Measurements from ENCODE around the gene HMCN2.
A peak's percentile ranks its signal among the peaks of the same experiment; 100 is the strongest.

Gene HMCN2

DNA sequence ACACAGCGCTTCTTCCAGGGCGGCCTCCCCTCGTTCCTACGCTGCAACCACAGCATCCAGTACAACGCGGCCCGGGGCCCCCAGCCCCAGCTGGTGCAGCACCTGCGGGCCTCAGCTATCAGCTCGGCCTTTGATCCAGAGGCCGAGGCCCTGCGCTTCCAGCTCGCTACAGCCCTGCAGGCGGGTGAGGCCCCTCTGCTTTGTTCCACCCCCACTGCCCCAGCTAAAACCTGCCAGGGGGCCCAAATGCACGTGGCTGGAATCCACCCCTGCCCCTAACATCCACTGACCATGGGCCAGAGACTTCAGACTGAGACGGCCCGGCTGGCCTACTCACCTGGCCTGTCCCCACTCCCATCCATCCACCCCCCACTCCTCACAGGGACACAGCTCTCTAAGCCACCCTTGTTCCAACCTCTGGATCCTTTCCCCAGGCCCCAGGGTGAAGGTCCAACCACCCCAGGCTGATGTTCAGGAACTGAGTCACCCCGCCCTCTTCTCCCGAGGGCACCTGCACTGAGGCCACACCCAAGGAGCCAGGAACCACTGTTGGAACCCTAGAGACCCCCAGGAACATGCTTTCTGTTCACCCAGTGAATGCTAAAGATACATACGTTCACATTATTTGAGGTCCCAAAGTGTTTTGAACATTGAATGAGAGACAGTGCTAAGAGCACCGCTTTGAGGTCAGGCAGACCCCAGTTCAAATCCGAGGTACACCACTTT lies 160.3 kb downstream of the HMCN2 start:
- Histone ChIP-seq H3K4me3 (ENCODE audit: low read length in 2 of 2) (no peak overlapping the region), H3K9me3 (ENCODE audit: control insufficient read depth in 2 of 2, low read length in 2 of 2) (no peaks in the 10 kb centered on the region), H3K27me3 (ENCODE audit: control insufficient read depth in 2 of 2, insufficient read depth in 2 of 2, low read length in 2 of 2) (no peaks in the 10 kb centered on the region), H3K36me3 (ENCODE audit: control insufficient read depth in 2 of 2, insufficient read depth in 2 of 2, low read length in 2 of 2) (no peaks in the 10 kb centered on the region), H3K4me1 (ENCODE audit: control insufficient read depth in 2 of 2, insufficient read depth in 2 of 2, low read length in 2 of 2) (peaks cover 6 to 19% of the 10 kb centered on the region in 2 donors), H3K9ac (ENCODE audit: low read depth in 1 of 2, low read length in 2 of 2) (no peak overlapping the region), H3K27ac (ENCODE audit: low read depth in 2 of 2, low read length in 2 of 2) (no peak overlapping the region)

DNA sequence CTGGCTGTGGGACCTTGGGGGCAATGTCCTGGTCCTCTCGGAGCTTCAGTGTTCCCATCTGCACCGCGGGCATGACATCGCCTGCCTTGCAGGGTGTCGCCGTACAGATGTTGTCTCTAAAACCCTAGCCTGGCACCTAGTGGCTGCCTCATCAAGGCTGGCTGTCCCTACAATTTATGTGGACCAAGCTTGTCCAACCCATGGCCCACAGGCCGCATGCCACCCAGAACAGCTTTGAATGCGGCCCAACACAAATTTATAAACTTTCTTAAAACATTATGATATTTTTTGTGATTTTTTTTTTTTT lies 160.9 kb downstream of the HMCN2 start:
- Histone ChIP-seq H3K4me3 (ENCODE audit: low read length in 2 of 2) (no peak overlapping the region), H3K27ac (ENCODE audit: low read depth in 2 of 2, low read length in 2 of 2) (no peak overlapping the region), H3K9ac (ENCODE audit: low read depth in 1 of 2, low read length in 2 of 2) (no peak overlapping the region), H3K4me1 (ENCODE audit: control insufficient read depth in 2 of 2, insufficient read depth in 2 of 2, low read length in 2 of 2) (peaks cover 6 to 19% of the 10 kb centered on the region in 2 donors), H3K27me3 (ENCODE audit: control insufficient read depth in 2 of 2, insufficient read depth in 2 of 2, low read length in 2 of 2) (no peaks in the 10 kb centered on the region), H3K9me3 (ENCODE audit: control insufficient read depth in 2 of 2, low read length in 2 of 2) (no peaks in the 10 kb centered on the region), H3K36me3 (ENCODE audit: control insufficient read depth in 2 of 2, insufficient read depth in 2 of 2, low read length in 2 of 2) (no peaks in the 10 kb centered on the region)

DNA sequence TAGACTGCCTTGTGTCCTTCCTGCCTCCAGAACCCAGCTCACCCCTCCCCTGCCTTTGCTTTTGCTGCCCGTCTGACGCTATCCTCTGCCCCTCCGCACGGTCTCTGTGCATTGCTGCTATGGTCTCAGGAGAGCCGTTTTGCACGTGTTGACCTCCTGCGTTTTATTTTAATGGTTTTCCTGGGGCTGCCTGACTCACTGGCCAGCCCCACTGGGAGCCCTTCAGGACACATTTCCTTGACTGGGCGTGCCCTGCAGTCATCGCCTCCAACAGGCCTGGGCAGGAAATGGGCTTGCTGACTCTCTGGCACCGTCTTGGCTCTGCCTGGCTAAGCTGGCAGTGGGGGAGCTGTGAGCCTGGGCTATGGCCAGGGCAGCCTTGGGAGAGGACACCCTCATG lies 161.3 kb downstream of the HMCN2 start:
- peak overlapping the region in 1 of 2 donors; percentile 34 for H3K27ac ChIP-seq (ENCODE audit: low read depth in 2 of 2, low read length in 2 of 2)
- no peaks in the 10 kb centered on the region for H3K9me3 ChIP-seq (ENCODE audit: control insufficient read depth in 2 of 2, low read length in 2 of 2)
- H3K4me3 ChIP-seq (ENCODE audit: low read length in 2 of 2): no peak overlapping the region
- H3K4me1 ChIP-seq (ENCODE audit: control insufficient read depth in 2 of 2, insufficient read depth in 2 of 2, low read length in 2 of 2): peaks cover 6 to 19% of the 10 kb centered on the region in 2 donors
- H3K9ac ChIP-seq (ENCODE audit: low read depth in 1 of 2, low read length in 2 of 2): no peak overlapping the region
- H3K27me3 ChIP-seq (ENCODE audit: control insufficient read depth in 2 of 2, insufficient read depth in 2 of 2, low read length in 2 of 2): peaks cover 0 to under 1% of the 10 kb centered on the region in 2 donors
- no peaks in the 10 kb centered on the region for H3K36me3 ChIP-seq (ENCODE audit: control insufficient read depth in 2 of 2, insufficient read depth in 2 of 2, low read length in 2 of 2)

DNA sequence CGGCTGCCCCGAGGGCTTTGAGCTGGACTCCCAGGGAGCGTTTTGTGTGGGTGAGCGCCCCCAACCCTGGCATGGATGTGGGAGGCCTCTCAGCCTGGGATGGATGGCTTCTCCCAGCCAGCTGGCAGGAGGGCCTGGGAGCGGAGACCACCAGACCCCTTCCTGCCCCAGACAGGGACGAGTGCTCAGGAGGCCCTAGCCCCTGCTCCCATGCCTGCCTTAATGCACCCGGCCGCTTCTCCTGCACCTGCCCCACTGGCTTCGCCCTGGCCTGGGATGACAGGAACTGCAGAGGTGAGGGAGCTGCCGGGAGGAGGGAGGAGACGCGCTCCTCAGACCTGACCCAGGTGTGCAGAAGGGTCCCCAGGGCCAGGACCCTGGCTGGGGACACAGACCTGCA lies 161.8 kb downstream of the HMCN2 start:
- Histone ChIP-seq H3K4me1 (ENCODE audit: control insufficient read depth in 2 of 2, insufficient read depth in 2 of 2, low read length in 2 of 2) (peaks cover 6 to 19% of the 10 kb centered on the region in 2 donors), H3K4me3 (ENCODE audit: low read length in 2 of 2) (no peak overlapping the region), H3K27ac (ENCODE audit: low read depth in 2 of 2, low read length in 2 of 2) (peak overlapping the region in 1 of 2 donors; percentile 34), H3K36me3 (ENCODE audit: control insufficient read depth in 2 of 2, insufficient read depth in 2 of 2, low read length in 2 of 2) (no peaks in the 10 kb centered on the region), H3K27me3 (ENCODE audit: control insufficient read depth in 2 of 2, insufficient read depth in 2 of 2, low read length in 2 of 2) (peaks cover 1 to 4% of the 10 kb centered on the region in 2 donors), H3K9ac (ENCODE audit: low read depth in 1 of 2, low read length in 2 of 2) (peak overlapping the region in 1 of 2 donors; percentile 10), H3K9me3 (ENCODE audit: control insufficient read depth in 2 of 2, low read length in 2 of 2) (no peaks in the 10 kb centered on the region)

DNA sequence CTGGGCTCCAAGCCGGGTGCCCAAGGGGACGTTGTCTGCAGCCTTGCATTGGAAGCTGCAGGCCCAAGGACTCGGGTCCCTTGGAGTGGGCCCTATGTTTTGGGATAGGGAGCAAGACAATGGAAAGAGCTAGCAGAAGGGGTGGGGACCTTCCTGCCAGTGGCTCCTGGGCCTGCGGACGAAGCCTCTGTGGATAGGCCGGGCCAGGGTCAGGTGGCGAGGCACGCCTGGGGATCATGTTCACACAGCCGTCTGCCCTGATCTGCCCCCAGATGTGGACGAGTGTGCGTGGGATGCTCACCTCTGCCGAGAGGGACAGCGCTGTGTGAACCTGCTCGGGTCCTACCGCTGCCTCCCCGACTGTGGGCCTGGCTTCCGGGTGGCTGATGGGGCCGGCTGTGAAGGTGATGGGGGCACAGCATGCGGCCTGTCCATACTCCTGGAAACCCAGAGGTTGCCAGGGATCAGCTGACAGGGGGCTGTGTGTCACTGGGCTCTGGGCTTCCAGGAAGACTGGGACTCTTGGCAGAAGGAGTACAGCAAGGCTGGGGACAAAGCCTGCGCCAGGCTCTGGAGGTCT lies 162.6 kb downstream of the HMCN2 start:
- Histone ChIP-seq H3K4me3 (ENCODE audit: low read length in 2 of 2) (no peak overlapping the region), H3K9me3 (ENCODE audit: control insufficient read depth in 2 of 2, low read length in 2 of 2) (no peaks in the 10 kb centered on the region), H3K27ac (ENCODE audit: low read depth in 2 of 2, low read length in 2 of 2) (no peak overlapping the region), H3K9ac (ENCODE audit: low read depth in 1 of 2, low read length in 2 of 2) (no peak overlapping the region), H3K4me1 (ENCODE audit: control insufficient read depth in 2 of 2, insufficient read depth in 2 of 2, low read length in 2 of 2) (peaks cover 6 to 27% of the 10 kb centered on the region in 2 donors), H3K36me3 (ENCODE audit: control insufficient read depth in 2 of 2, insufficient read depth in 2 of 2, low read length in 2 of 2) (no peaks in the 10 kb centered on the region), H3K27me3 (ENCODE audit: control insufficient read depth in 2 of 2, insufficient read depth in 2 of 2, low read length in 2 of 2) (peaks cover 4 to 7% of the 10 kb centered on the region in 2 donors)

DNA sequence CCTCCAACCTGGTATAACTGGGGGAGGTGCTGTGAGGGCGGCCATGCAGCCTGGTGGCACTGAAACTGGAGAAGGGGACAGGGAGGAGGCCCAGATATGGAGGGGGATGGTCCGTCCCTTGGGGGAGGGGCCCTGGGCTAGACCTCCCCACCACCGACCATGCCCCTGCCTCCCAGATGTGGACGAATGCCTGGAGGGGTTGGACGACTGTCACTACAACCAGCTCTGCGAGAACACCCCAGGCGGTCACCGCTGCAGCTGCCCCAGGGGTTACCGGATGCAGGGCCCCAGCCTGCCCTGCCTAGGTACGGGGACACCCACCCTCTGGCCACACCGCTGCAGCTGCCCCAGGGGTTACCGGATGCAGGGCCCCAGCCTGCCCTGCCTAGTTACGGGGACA lies 163.8 kb downstream of the HMCN2 start:
- no peak overlapping the region for H3K9ac ChIP-seq (ENCODE audit: low read depth in 1 of 2, low read length in 2 of 2)

DNA sequence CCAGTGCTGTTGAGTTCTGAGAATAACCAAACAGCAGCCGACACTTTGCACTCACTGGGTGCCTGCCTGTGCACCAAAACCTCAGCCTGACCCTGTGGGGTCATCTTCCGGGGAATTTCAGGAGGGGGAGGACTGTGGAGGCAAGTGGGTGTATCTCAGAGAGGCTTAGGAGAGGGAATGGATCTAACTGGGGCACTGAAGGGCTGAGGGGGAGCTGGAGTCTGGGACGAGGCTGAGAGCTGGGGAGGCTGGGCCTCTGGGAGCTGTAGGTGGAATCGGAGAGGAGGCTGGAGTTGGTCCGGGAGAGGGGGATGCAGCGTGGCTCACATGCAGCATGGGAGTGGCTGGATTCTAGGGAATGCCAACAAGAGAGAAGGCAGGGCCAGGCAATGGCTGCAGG lies 164.3 kb downstream of the HMCN2 start:
- peaks cover 12 to 13% of the 10 kb centered on the region in 2 donors for H3K27me3 ChIP-seq (ENCODE audit: control insufficient read depth in 2 of 2, insufficient read depth in 2 of 2, low read length in 2 of 2)
- no peak overlapping the region for H3K9ac ChIP-seq (ENCODE audit: low read depth in 1 of 2, low read length in 2 of 2)
- no peak overlapping the region for H3K4me3 ChIP-seq (ENCODE audit: low read length in 2 of 2)
- peaks cover 12 to 32% of the 10 kb centered on the region in 2 donors for H3K4me1 ChIP-seq (ENCODE audit: control insufficient read depth in 2 of 2, insufficient read depth in 2 of 2, low read length in 2 of 2)
- H3K9me3 ChIP-seq (ENCODE audit: control insufficient read depth in 2 of 2, low read length in 2 of 2): no peaks in the 10 kb centered on the region
- no peaks in the 10 kb centered on the region for H3K36me3 ChIP-seq (ENCODE audit: control insufficient read depth in 2 of 2, insufficient read depth in 2 of 2, low read length in 2 of 2)
- H3K27ac ChIP-seq (ENCODE audit: low read depth in 2 of 2, low read length in 2 of 2): no peak overlapping the region

More for the DNA sequence above, 163.8 kb downstream of the HMCN2 start:
- H3K4me3 ChIP-seq (ENCODE audit: low read length in 2 of 2): no peak overlapping the region
- peaks cover 12% of the 10 kb centered on the region in 2 donors for H3K27me3 ChIP-seq (ENCODE audit: control insufficient read depth in 2 of 2, insufficient read depth in 2 of 2, low read length in 2 of 2)
- no peak overlapping the region for H3K27ac ChIP-seq (ENCODE audit: low read depth in 2 of 2, low read length in 2 of 2)
- no peaks in the 10 kb centered on the region for H3K9me3 ChIP-seq (ENCODE audit: control insufficient read depth in 2 of 2, low read length in 2 of 2)
- peaks cover 12 to 32% of the 10 kb centered on the region in 2 donors for H3K4me1 ChIP-seq (ENCODE audit: control insufficient read depth in 2 of 2, insufficient read depth in 2 of 2, low read length in 2 of 2)
- H3K36me3 ChIP-seq (ENCODE audit: control insufficient read depth in 2 of 2, insufficient read depth in 2 of 2, low read length in 2 of 2): no peaks in the 10 kb centered on the region

DNA sequence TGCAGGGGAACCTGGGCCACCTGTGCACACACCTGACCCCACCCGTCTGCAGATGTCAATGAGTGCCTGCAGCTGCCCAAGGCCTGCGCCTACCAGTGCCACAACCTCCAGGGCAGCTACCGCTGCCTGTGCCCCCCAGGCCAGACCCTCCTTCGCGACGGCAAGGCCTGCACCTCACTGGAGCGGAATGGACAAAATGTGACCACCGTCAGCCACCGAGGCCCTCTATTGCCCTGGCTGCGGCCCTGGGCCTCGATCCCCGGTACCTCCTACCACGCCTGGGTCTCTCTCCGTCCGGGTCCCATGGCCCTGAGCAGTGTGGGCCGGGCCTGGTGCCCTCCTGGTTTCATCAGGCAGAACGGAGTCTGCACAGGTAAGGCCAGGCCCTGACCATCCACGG lies 164.7 kb downstream of the HMCN2 start:
- Histone ChIP-seq H3K9ac (ENCODE audit: low read depth in 1 of 2, low read length in 2 of 2) (no peak overlapping the region), H3K9me3 (ENCODE audit: control insufficient read depth in 2 of 2, low read length in 2 of 2) (no peaks in the 10 kb centered on the region), H3K27ac (ENCODE audit: low read depth in 2 of 2, low read length in 2 of 2) (no peak overlapping the region), H3K4me1 (ENCODE audit: control insufficient read depth in 2 of 2, insufficient read depth in 2 of 2, low read length in 2 of 2) (peaks cover 12 to 32% of the 10 kb centered on the region in 2 donors), H3K4me3 (ENCODE audit: low read length in 2 of 2) (no peak overlapping the region), H3K36me3 (ENCODE audit: control insufficient read depth in 2 of 2, insufficient read depth in 2 of 2, low read length in 2 of 2) (no peaks in the 10 kb centered on the region), H3K27me3 (ENCODE audit: control insufficient read depth in 2 of 2, insufficient read depth in 2 of 2, low read length in 2 of 2) (peaks cover 12 to 13% of the 10 kb centered on the region in 2 donors)

DNA sequence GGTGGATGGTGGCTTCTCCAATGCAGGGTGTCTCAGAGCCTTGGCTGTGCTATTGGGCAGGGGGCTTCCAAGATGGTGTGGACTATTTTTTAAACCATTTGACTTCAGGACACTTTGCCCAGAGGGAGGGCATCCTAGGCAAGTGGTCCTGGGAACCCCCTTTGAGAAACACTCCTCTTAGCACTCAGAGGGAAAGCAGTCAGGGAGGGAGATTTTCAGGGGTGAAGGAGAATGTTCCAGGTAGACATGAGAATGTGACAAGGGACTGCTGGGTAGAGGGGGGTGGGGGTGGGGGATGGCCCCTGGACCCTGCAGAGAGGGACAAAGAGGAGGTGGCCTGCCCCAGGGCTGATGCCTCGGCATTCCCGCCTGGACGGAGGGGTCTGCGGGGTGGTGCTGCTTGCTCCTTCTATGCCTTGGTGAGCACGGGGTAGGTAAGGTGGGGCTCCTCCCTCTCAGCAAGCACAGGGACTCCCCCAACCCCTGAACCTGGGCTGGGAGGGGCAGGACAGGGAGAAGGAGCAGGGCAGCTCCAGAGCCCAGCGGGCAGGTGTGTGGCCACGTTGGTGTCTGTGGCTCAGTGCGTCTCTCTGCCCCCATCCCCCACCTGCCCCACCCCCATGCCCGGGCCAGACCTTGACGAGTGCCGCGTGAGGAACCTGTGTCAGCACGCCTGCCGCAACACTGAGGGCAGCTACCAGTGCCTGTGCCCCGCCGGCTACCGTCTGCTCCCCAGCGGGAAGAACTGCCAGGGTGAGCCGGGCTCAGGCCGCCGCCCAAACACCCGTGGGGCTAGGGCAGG lies 165.4 kb downstream of the HMCN2 start:
- no peak overlapping the region for H3K9ac ChIP-seq (ENCODE audit: low read depth in 1 of 2, low read length in 2 of 2)
- H3K27me3 ChIP-seq (ENCODE audit: control insufficient read depth in 2 of 2, insufficient read depth in 2 of 2, low read length in 2 of 2): peaks cover 12 to 13% of the 10 kb centered on the region in 2 donors
- no peak overlapping the region for H3K4me3 ChIP-seq (ENCODE audit: low read length in 2 of 2)

More for the DNA sequence above, 165.4 kb downstream of the HMCN2 start:
- H3K36me3 ChIP-seq (ENCODE audit: control insufficient read depth in 2 of 2, insufficient read depth in 2 of 2, low read length in 2 of 2): no peaks in the 10 kb centered on the region
- H3K4me1 ChIP-seq (ENCODE audit: control insufficient read depth in 2 of 2, insufficient read depth in 2 of 2, low read length in 2 of 2): peaks cover 12 to 27% of the 10 kb centered on the region in 2 donors
- no peak overlapping the region for H3K27ac ChIP-seq (ENCODE audit: low read depth in 2 of 2, low read length in 2 of 2)
- no peaks in the 10 kb centered on the region for H3K9me3 ChIP-seq (ENCODE audit: control insufficient read depth in 2 of 2, low read length in 2 of 2)

Data from mucosa of rectum (tissue), 2 donors.